HEK293T (cell line): ENCODE measurements around the gene MPLKIP.
"Not testable (repeated sequence)": the region's sequence is repeated elsewhere in the genome, so short reads cannot be mapped to it uniquely, and the experiment has no call there.

Experiments used
- CTCF ChIA-PET: fragments of 350-600 bp; formaldehyde crosslinking; extraction: SDS; loops from one replicate; lab custom pipeline; 2021; ENCODE audit warnings: antibody characterized with exemption, inconsistent platforms; lab: Yijun Ruan, JAX
- POLR2A ChIA-PET: fragments of 350-600 bp; formaldehyde crosslinking; extraction: SDS; loops from one replicate; lab custom pipeline; 2020; ENCODE audit warnings: antibody characterized with exemption, inconsistent platforms; lab: Yijun Ruan, JAX
- DNase-seq: peaks from one replicate; pipeline ENCODE4 v3.0.0; 2012; ENCODE audit warnings: mixed read lengths; ENCODE audit errors: extremely low spot score
- ARNT ChIP-seq: fragments of 450-650 bp; IDR thresholded peaks from 2 replicates; pipeline ENCODE4 v1.6.1; 2017; ENCODE audit warnings: mild to moderate bottlenecking
- BHLHE40 ChIP-seq: fragments of 450-650 bp; IDR thresholded peaks from 2 replicates; pipeline ENCODE4 v1.6.1; 2016; ENCODE audit warnings: mild to moderate bottlenecking, moderate library complexity, borderline replicate concordance
- CTBP1 ChIP-seq: fragments of 450-650 bp; IDR thresholded peaks from 2 replicates; pipeline ENCODE4 v1.6.1; 2016; ENCODE audit warnings: borderline replicate concordance
- ELF4 ChIP-seq: fragments of 450-650 bp; IDR thresholded peaks from 2 replicates; pipeline ENCODE4 v1.6.1; 2017; ENCODE audit warnings: antibody characterized with exemption
- FOXA1 ChIP-seq: fragments of 450-650 bp; IDR thresholded peaks from 2 replicates; pipeline ENCODE4 v1.6.1; 2016; ENCODE audit warnings: mild to moderate bottlenecking
- FOXK2 ChIP-seq: fragments of 450-650 bp; IDR thresholded peaks from 2 replicates; pipeline ENCODE4 v1.6.1; 2016; ENCODE audit warnings: mild to moderate bottlenecking
- FOXM1 ChIP-seq: fragments of 450-650 bp; IDR thresholded peaks from 2 replicates; pipeline ENCODE4 v1.6.1; 2017; ENCODE audit warnings: mild to moderate bottlenecking, borderline replicate concordance
- HDGF ChIP-seq: fragments of 450-650 bp; IDR thresholded peaks from 2 replicates; pipeline ENCODE4 v1.6.1; 2017; ENCODE audit warnings: antibody characterized with exemption, borderline replicate concordance
- L3MBTL2 ChIP-seq: fragments of 450-650 bp; conservative IDR thresholded peaks from 2 replicates; pipeline ENCODE4 v1.6.1; 2016; ENCODE audit warnings: mild to moderate bottlenecking
- LEF1 ChIP-seq: fragments of 450-650 bp; IDR thresholded peaks from 2 replicates; pipeline ENCODE4 v1.6.1; 2017; ENCODE audit warnings: mild to moderate bottlenecking, borderline replicate concordance
- NFRKB ChIP-seq: fragments of 450-650 bp; IDR thresholded peaks from 2 replicates; pipeline ENCODE4 v1.6.1; 2016; ENCODE audit warnings: mild to moderate bottlenecking, moderate library complexity
- PKNOX1 ChIP-seq: fragments of 450-650 bp; IDR thresholded peaks from 2 replicates; pipeline ENCODE4 v1.6.1; 2016
- SP1 ChIP-seq: fragments of 450-650 bp; IDR thresholded peaks from 2 replicates; pipeline ENCODE4 v1.6.1; 2017
- SUZ12 ChIP-seq: fragments of 450-650 bp; IDR thresholded peaks from 2 replicates; pipeline ENCODE4 v1.6.1; 2016; ENCODE audit warnings: mild to moderate bottlenecking
- TARDBP ChIP-seq: fragments of 450-650 bp; IDR thresholded peaks from 2 replicates; pipeline ENCODE4 v1.6.1; 2016
- ZNF384 ChIP-seq: fragments of 450-650 bp; IDR thresholded peaks from 2 replicates; pipeline ENCODE4 v1.6.1; 2016

MPLKIP gene

GRCh38 chr7:40138973-40139372 lies 4.6 kb upstream of the MPLKIP start:
- ChIA-PET CTCF (no interaction called here), POLR2A (no interaction called here)

GRCh38 chr7:40137563-40137962 lies 3.1 kb upstream of the MPLKIP start:
- no peak for DNase-seq
- ChIA-PET POLR2A (no interaction called here), CTCF (no interaction called here)
- TF ChIP-seq PKNOX1, result no peak
- TF ChIP-seq L3MBTL2, result no peak
- no peak for TF ChIP-seq LEF1
- no peak for TF ChIP-seq TARDBP
- no peak for TF ChIP-seq FOXM1
- TF ChIP-seq HDGF, result no peak
- TF ChIP-seq FOXA1, result no peak
- no peak for TF ChIP-seq FOXK2
- TF ChIP-seq SP1, result no peak
- no peak for TF ChIP-seq ARNT
- TF ChIP-seq NFRKB, result no peak
- no peak for TF ChIP-seq BHLHE40
- no peak for TF ChIP-seq ELF4
- no peak for TF ChIP-seq SUZ12
- no peak for TF ChIP-seq ZNF384

More at GRCh38 chr7:40138973-40139372, 4.6 kb upstream of the MPLKIP start:
- no peak for DNase-seq
- TF ChIP-seq SUZ12 (no peak), TARDBP (no peak), BHLHE40 (no peak), PKNOX1 (no peak), NFRKB (no peak), ZNF384 (no peak), ARNT (no peak)

- CTCF ChIA-PET, result interaction anchor here (1.0 to 1.2 kb wide), 2 partner anchors 27 to 899 kb away, joined by 3 read pairs; no protein-coding TSS in a partner anchor
- no peak for TF ChIP-seq FOXM1
- TF ChIP-seq ELF4, result no peak
- TF ChIP-seq NFRKB, result no peak
- TF ChIP-seq ZNF384, result no peak
- TF ChIP-seq CTBP1, result no peak
- TF ChIP-seq SUZ12, result no peak
- POLR2A ChIA-PET, result interaction anchor here (1.0 to 1.3 kb wide), 3 partner anchors 10 to 184 kb away, joined by 5 to 6 read pairs (median 5); no protein-coding TSS in a partner anchor
- no peak for DNase-seq
Measured at GRCh38 chr7:40135317-40135610, 842 bp upstream of the MPLKIP start.

GRCh38 chr7:40133561-40134427 lies 628 bp downstream of the MPLKIP start:
- CTCF ChIA-PET, result interaction anchor here (0.5 to 1.0 kb wide), 4 partner anchors 9 to 1937 kb away, joined by 3 to 4 read pairs (median 3); no protein-coding TSS in a partner anchor
- POLR2A ChIA-PET, result interaction anchor here (1.0 to 1.3 kb wide), 4 partner anchors 8 to 36 kb away, joined by 3 to 6 read pairs (median 4); no protein-coding TSS in a partner anchor
- no peak for DNase-seq

GRCh38 chr7:40122940-40123254 lies 11.5 kb downstream of the MPLKIP start:
- ChIA-PET POLR2A (no interaction called here), CTCF (interaction anchor here (0.6 kb wide), 1 partner anchor 553 kb away, joined by 3 read pairs; no protein-coding TSS in a partner anchor)
- no peak for DNase-seq
- TF ChIP-seq PKNOX1 (no peak), FOXA1 (no peak), LEF1 (no peak), ARNT (no peak), SUZ12 (no peak), ZNF384 (no peak), ELF4 (no peak), L3MBTL2 (no peak), NFRKB (no peak), HDGF (no peak)

More at GRCh38 chr7:40133561-40134427, 628 bp downstream of the MPLKIP start:
- no peak for TF ChIP-seq LEF1
- no peak for TF ChIP-seq SP1
- no peak for TF ChIP-seq CTBP1
- no peak for TF ChIP-seq NFRKB
- TF ChIP-seq SUZ12, result no peak
- TF ChIP-seq L3MBTL2, result no peak
- TF ChIP-seq BHLHE40, result no peak
- TF ChIP-seq TARDBP, result no peak
- TF ChIP-seq FOXK2, result no peak
- no peak for TF ChIP-seq ARNT
- no peak for TF ChIP-seq HDGF
- no peak for TF ChIP-seq ELF4
- TF ChIP-seq FOXA1, result no peak
- no peak for TF ChIP-seq FOXM1
- no peak for TF ChIP-seq ZNF384
- TF ChIP-seq PKNOX1, result no peak

- CTCF ChIA-PET, result interaction anchor here (0.6 kb wide), 1 partner anchor 552 kb away, joined by 3 read pairs; no protein-coding TSS in a partner anchor
- POLR2A ChIA-PET, DNase-seq: not testable (repeated sequence)
Measured at GRCh38 chr7:40122100-40122939, 12.1 kb downstream of the MPLKIP start.
